Heart left ventricle (tissue), 13 donors: Measurements from ENCODE around the gene RBM47.

ENCODE experiments used
- CTCF ChIP-seq, 12 donors: fragments of 200-600 bp; sonication (generic) in 4 of 12; IDR thresholded peaks; one replicate each; pipeline versions ENCODE4 v1.5.0 to v1.8.0; 2018 to 2022; ENCODE audit warnings: antibody characterized with exemption in 12 of 12, mild to moderate bottlenecking in 5 of 12
- POLR2A ChIP-seq, 2 donors: fragments of 450-650 bp; IDR thresholded peaks; one replicate each; pipeline ENCODE4 v1.6.1; 2017; ENCODE audit warnings: antibody characterized with exemption in 2 of 2, mild to moderate bottlenecking in 2 of 2, moderate library complexity in 2 of 2
- donor health status: ischemic (EF 13 %, LVEDD 7.1; RV severe dilation, severe dysfunction).
- donor health status: DM: no; HTN: yes; CAD: no.
- donor health status: DM: no; HTN: no; CAD: no.
- donor health status: ischemic (EF 25% LVEDD 6.9; RV normal size, moderate dysfunction).
- donor health status: ischemic (EF 25% LVEDD 5.7; RV mildly dilated, moderate dysfunction).
- donor health status: ischemic (EF 35%, LVEDD 5.7; RV mildly dilated, moderate dysfunction).
- donor health status: nonischemic (EF 11% LVEDD 7.7; RV severe dilation, severe dysfunction).
- donor health status: DM: yes; HTN: yes; CAD: no.
- donor health status: PGD.
- donor health status: ischemic (EF 29% LVEDD 5.4; RV normal size, mild dysfunction).
- donor health status: nonischemic (EF 23%, LVEDD 6.1; RV moderate dilation, normal function).

- TF ChIP-seq CTCF (IDR thresholded peaks at IDR 0.05) (no peak), POLR2A (IDR thresholded peaks at IDR 0.05) (no peak)
Observed at GRCh38 chr4:40423735-40424134, 205.9 kb downstream of the RBM47 start.
